Transverse colon (tissue), 4 donors: Measurements from ENCODE around the gene FJX1. TPM values are rescaled to one million over a fixed set of nuclear protein-coding genes. Genes with fewer than 3 reads are reported as not detected.

Source experiments
- DNase-seq: peaks from one replicate; pipeline ENCODE4 v3.0.0-alpha.2; 2019
- H3K27ac ChIP-seq, 4 donors: fragments of 200-600 bp; sonication (generic); 2 replicates each; pipeline ENCODE4 v1.5.1; 2016 to 2018; ENCODE audit warnings: inconsistent platforms in 4 of 4
- H3K27me3 ChIP-seq: fragments of 200-600 bp; sonication (generic); 2 replicates; pipeline ENCODE4 v1.5.1; 2017; ENCODE audit warnings: inconsistent platforms
- H3K36me3 ChIP-seq, 4 donors: fragments of 200-600 bp; sonication (generic); 2 replicates each; pipeline ENCODE4 v1.5.1; 2017 to 2019; ENCODE audit warnings: inconsistent platforms in 4 of 4
- H3K4me1 ChIP-seq, 4 donors: fragments of 200-600 bp; sonication (generic); 2 replicates each; pipeline ENCODE4 v1.5.1; 2017 to 2020; ENCODE audit warnings: inconsistent platforms in 4 of 4
- H3K4me3 ChIP-seq, 4 donors: fragments of 200-600 bp; sonication (generic); 1 replicate in 1 of 4; 2 replicates in 3 of 4; pipeline versions ENCODE4 v1.5.1 to v1.6.1; 2017 to 2019; ENCODE audit warnings: inconsistent platforms in 4 of 4
- H3K9me3 ChIP-seq, 2 donors: fragments of 200-600 bp; sonication (generic); 2 replicates each; pipeline ENCODE4 v1.5.1; 2017 to 2019; ENCODE audit warnings: inconsistent platforms in 2 of 2
- CTCF ChIP-seq, 5 experiments: fragments of 200-600 bp in 3 of 5; fragments of 450-650 bp in 2 of 5; sonication (generic) in 3 of 5; IDR thresholded peaks; 1 replicate in 2 of 5; 2 replicates in 3 of 5; pipeline ENCODE4 v1.5.1; 2016 to 2017; ENCODE audit warnings: antibody characterized with exemption in 5 of 5, inconsistent platforms in 3 of 5, mild to moderate bottlenecking in 2 of 5, moderate library complexity in 1 of 5
- EP300 ChIP-seq: sonication (generic); formaldehyde crosslinking; IDR thresholded peaks from one replicate; pipeline ENCODE4 v1.6.1; 2017; ENCODE audit warnings: antibody characterized with exemption, low read depth
- POLR2A ChIP-seq: fragments of 450-650 bp; IDR thresholded peaks from one replicate; pipeline ENCODE4 v1.6.1; 2016; ENCODE audit warnings: antibody characterized with exemption, mild to moderate bottlenecking, moderate library complexity
- POLR2AphosphoS5 ChIP-seq, 3 donors: sonication (generic); formaldehyde crosslinking; IDR thresholded peaks; one replicate each; pipeline ENCODE4 v1.6.1; 2016; ENCODE audit warnings: antibody characterized with exemption in 3 of 3
- WGBS, 2 donors: methylation state at CpG; one replicate each; pipeline ENCODE4 v1.1.5; 2018; ENCODE audit warnings: low coverage in 1 of 2; 5-methylcytosine and 5-hydroxymethylcytosine counted together
- in situ Hi-C, 4 donors: fragments of 200-750 bp; cut with MboI; loops; one replicate each; pipeline versions ENCODE4 v1.15.0 to v1.15.1; 2017; ENCODE audit warnings: low sequenced_read_pairs in 3 of 4, low pct_ligation_motif_present in 1 of 4, low pct_unique_long_range_greater_than_20kb in 1 of 4
- intact Hi-C: fragments of 100-400 bp; cut with DNase I; formaldehyde crosslinking; loops from one replicate; pipeline ENCODE4 v1.15.1; 2023; ENCODE audit warnings: low total_unique reads
- total RNA-seq, 4 donors: library from RNA; depleted of rRNA; stranded (reverse); fragments of >200 nt; gene quantifications; one replicate each; pipeline ENCODE4 v1.1.0, GENCODE V29; 2016

Gene FJX1
- total RNA-seq, 4 donors from 2014 or later: 0.14 to 2.6 (median 0.64) TPM; not detected in 1

- TF ChIP-seq CTCF (IDR thresholded peaks at IDR 0.05): no peak
- intact Hi-C loops (no loop called here), in situ Hi-C loops (no loop called here)
- Histone ChIP-seq H3K9me3 (no peaks in the 10 kb centered on the region), H3K4me1 (no peaks in the 10 kb centered on the region), H3K4me3 (no peak overlapping the region), H3K36me3 (no peaks in the 10 kb centered on the region), H3K27me3 (peaks cover 20% of the 10 kb centered on the region), H3K27ac (no peak overlapping the region)
- WGBS, 2 donors: 45 to 85% methylated on average over 2 to 3 of the region's 3 CpGs
- no peak for DNase-seq
These were observed 32.0 kb upstream of the FJX1 start for GRCh38 chr11:35586222-35586621.

GRCh38 chr11:35587972-35588371 lies 30.3 kb upstream of the FJX1 start:
- 83% methylated on average over 3 of the region's 3 CpGs; no CpG with 5 or more reads in 1 of the 2 donors for WGBS, 2 donors
- intact Hi-C loops: no loop called here
- Histone ChIP-seq H3K4me1 (no peaks in the 10 kb centered on the region), H3K27me3 (peaks cover 20% of the 10 kb centered on the region), H3K9me3 (no peaks in the 10 kb centered on the region), H3K27ac (no peak overlapping the region), H3K36me3 (no peaks in the 10 kb centered on the region), H3K4me3 (no peak overlapping the region)
- no peak for DNase-seq
- TF ChIP-seq CTCF (IDR thresholded peaks at IDR 0.05): no peak
- in situ Hi-C loops: no loop called here

- intact Hi-C loops (no loop called here), in situ Hi-C loops (no loop called here)
- no peaks in the 10 kb centered on the region for H3K4me1 ChIP-seq
- H3K4me3 ChIP-seq: no peak overlapping the region
- no peak overlapping the region for H3K27ac ChIP-seq
- TF ChIP-seq POLR2A (no peak), EP300 (no peak), CTCF (IDR thresholded peaks at IDR 0.05) (no peak), POLR2AphosphoS5 (IDR thresholded peaks at IDR 0.05) (no peak)
- no peak for DNase-seq
- WGBS, 2 donors: 77 to 78% methylated on average over 4 of the region's 4 CpGs
- H3K36me3 ChIP-seq: no peaks in the 10 kb centered on the region
- H3K9me3 ChIP-seq: no peaks in the 10 kb centered on the region
- H3K27me3 ChIP-seq: peaks cover 15% of the 10 kb centered on the region
These were observed 29.6 kb upstream of the FJX1 start for GRCh38 chr11:35588627-35589026.

GRCh38 chr11:35589281-35589680 lies 29.0 kb upstream of the FJX1 start:
- H3K27me3 ChIP-seq: peaks cover 11% of the 10 kb centered on the region
- no peak overlapping the region for H3K4me3 ChIP-seq
- intact Hi-C loops: no loop called here
- no peaks in the 10 kb centered on the region for H3K9me3 ChIP-seq
- TF ChIP-seq EP300 (no peak), POLR2A (no peak), CTCF (IDR thresholded peaks at IDR 0.05) (no peak), POLR2AphosphoS5 (IDR thresholded peaks at IDR 0.05) (no peak)
- H3K36me3 ChIP-seq: no peaks in the 10 kb centered on the region
- DNase-seq: no peak
- H3K27ac ChIP-seq: no peak overlapping the region
- WGBS, 2 donors: 61 to 79% methylated on average over 4 of the region's 4 CpGs
- in situ Hi-C loops: no loop called here
- no peaks in the 10 kb centered on the region for H3K4me1 ChIP-seq
